GM23248 (cell line): ENCODE measurements around the gene METTL23.

Experiments
- EZH2 ChIP-seq: fragments of 200-600 bp; sonication (generic); IDR thresholded peaks from 2 replicates; pipeline ENCODE4 v1.6.1; 2018; ENCODE audit warnings: antibody characterized with exemption, mild to moderate bottlenecking; ENCODE audit not compliant: insufficient read depth, poor library complexity, severe bottlenecking
- EZH2phosphoT487 ChIP-seq: fragments of 200-600 bp; sonication (generic); IDR thresholded peaks from 2 replicates; pipeline ENCODE4 v1.6.1; 2018; ENCODE audit warnings: antibody characterized with exemption, moderate library complexity, mild to moderate bottlenecking, low read depth; ENCODE audit not compliant: insufficient read depth

- TF ChIP-seq EZH2 (no peak), EZH2phosphoT487 (no peak)
Observed at GRCh38 chr17:76702076-76702475, 24.6 kb upstream of the METTL23 start.
